Ishikawa (cell line): ENCODE results near the gene CIB1.

ENCODE experiments used
- CEBPB ChIP-seq: IDR thresholded peaks from 2 replicates; pipeline ENCODE4 v1.6.1; 2012
- CREB1 ChIP-seq: IDR thresholded peaks from 2 replicates; pipeline ENCODE4 v1.6.1; 2012; ENCODE audit warnings: low read depth
- EGR1 ChIP-seq: IDR thresholded peaks from 2 replicates; pipeline ENCODE4 v1.6.1; 2012
- EP300 ChIP-seq: IDR thresholded peaks from 2 replicates; pipeline ENCODE4 v1.6.1; 2012; ENCODE audit warnings: borderline replicate concordance
- FOXM1 ChIP-seq: IDR thresholded peaks from 2 replicates; pipeline ENCODE4 v1.6.1; 2012; ENCODE audit warnings: low read depth, borderline replicate concordance
- NFIC ChIP-seq: IDR thresholded peaks from 2 replicates; pipeline ENCODE4 v1.6.1; 2012
- RAD21 ChIP-seq: IDR thresholded peaks from 2 replicates; pipeline ENCODE4 v1.6.1; 2012; ENCODE audit warnings: low read depth
- REST ChIP-seq: IDR thresholded peaks from 2 replicates; pipeline ENCODE4 v1.6.1; 2012; ENCODE audit warnings: low read depth, mild to moderate bottlenecking
- TEAD4 ChIP-seq: IDR thresholded peaks from 2 replicates; pipeline ENCODE4 v1.6.1; 2012
- YY1 ChIP-seq: IDR thresholded peaks from 2 replicates; pipeline ENCODE4 v1.6.1; 2012; ENCODE audit warnings: low read depth
- ZBTB7A ChIP-seq: IDR thresholded peaks from 2 replicates; pipeline ENCODE4 v1.6.1; 2012; ENCODE audit warnings: low read depth
- TF ChIP-seq, protein P1 (sequence below): IDR thresholded peaks from 2 replicates; pipeline ENCODE4 v1.6.1; 2012

DNA sequence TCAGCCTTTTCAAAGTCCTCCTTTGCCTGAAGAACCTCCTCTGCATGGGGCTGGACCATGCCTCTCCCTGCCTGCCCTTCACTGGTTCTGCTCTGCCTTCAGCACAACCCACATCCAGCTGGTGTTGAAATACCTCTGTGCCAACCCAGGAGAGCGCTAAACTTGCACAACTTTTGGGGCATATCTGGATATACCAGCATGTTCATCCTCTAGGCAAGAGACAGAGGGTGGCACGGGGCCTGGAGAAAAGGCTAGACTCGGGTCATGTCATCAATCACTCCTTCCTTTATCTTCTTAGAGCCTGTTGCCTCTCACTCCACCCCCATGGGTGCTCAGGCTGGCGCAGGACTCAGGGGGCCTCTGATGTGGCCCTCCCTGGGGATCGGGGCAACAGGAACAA, 27.9 kb downstream of the CIB1 start:
- TF ChIP-seq FOXM1, result no peak
- TF ChIP-seq, protein P1, sequence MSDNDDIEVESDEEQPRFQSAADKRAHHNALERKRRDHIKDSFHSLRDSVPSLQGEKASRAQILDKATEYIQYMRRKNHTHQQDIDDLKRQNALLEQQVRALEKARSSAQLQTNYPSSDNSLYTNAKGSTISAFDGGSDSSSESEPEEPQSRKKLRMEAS, result no peak
- no peak for TF ChIP-seq REST
- TF ChIP-seq YY1, result no peak
- no peak for TF ChIP-seq EP300
- TF ChIP-seq EGR1, result no peak
- no peak for TF ChIP-seq CREB1
- TF ChIP-seq TEAD4, result no peak
- no peak for TF ChIP-seq NFIC
- TF ChIP-seq CEBPB, result no peak
- TF ChIP-seq ZBTB7A, result no peak
- TF ChIP-seq RAD21, result no peak
